Measurements from ENCODE around the gene KRTAP9-4.
"Not testable (repeated sequence)": the region's sequence is repeated elsewhere in the genome, so short reads cannot be mapped to it uniquely, and the experiment has no call there.

GRCh38 chr17:41249637-41250240 lies at the start of gene KRTAP9-4:
- not testable (repeated sequence) for TF ChIP-seq EP300, CTCF, POLR2A, POLR2AphosphoS5 (IDR thresholded peaks at IDR 0.05)

Data from gastroesophageal sphincter (tissue), 3 donors.